Right lobe of liver (tissue), 4 donors: Measurements from ENCODE around the gene RHOT2.

ENCODE experiments used
- CTCF ChIP-seq, 4 donors: fragments of 200-600 bp in 3 of 4; fragments of 450-650 bp in 1 of 4; IDR thresholded peaks; one replicate each; pipeline versions ENCODE4 v1.5.1 to v1.8.0; 2016 to 2022; ENCODE audit warnings: antibody characterized with exemption in 4 of 4, mild to moderate bottlenecking in 2 of 4
- POLR2A ChIP-seq: fragments of 450-650 bp; IDR thresholded peaks from one replicate; pipeline ENCODE4 v1.6.1; 2017; ENCODE audit warnings: antibody characterized with exemption, mild to moderate bottlenecking
- donor health status: DM: no; HTN: no; CAD: no.
- donor health status: DM: no; HTN: no; CAD: no.
- donor health status: DM: no; HTN: yes; CAD: no.

- no peak for TF ChIP-seq POLR2A
- no peak for TF ChIP-seq CTCF (IDR thresholded peaks at IDR 0.05)
Measured at GRCh38 chr16:634996-635395, 32.9 kb upstream of the RHOT2 start.
